ENCODE results near the gene TPO. TPM values are rescaled to one million over a fixed set of nuclear protein-coding genes. Genes with fewer than 3 reads are reported as not detected.

TPO gene
- total and polyA plus RNA-seq, 2 experiments from 2014 or later = 0.37 TPM; not detected in 1

DNA sequence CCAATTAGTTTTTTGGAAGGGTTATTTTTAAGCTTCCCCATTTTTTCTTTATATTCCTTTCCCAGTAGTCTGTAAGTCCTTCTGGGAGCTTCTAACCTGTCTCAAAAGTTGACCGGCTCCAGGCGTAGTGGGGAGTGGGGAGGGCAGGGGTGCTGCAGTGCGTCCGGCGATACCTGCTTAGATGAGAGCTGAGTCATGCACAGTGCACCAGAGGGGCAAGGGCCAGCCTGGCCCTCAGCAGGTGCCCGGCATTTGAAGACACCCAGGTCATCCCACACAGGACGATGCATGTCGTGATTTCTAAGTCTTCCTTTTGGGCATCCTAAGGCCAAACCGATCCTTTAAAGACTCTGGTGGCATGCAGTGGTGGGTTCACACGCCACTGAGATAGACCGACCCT is 73.4 kb downstream of the TPO start:
- no peak for DNase-seq (ENCODE audit: low spot score)
- TF ChIP-seq EZH2 (IDR thresholded peaks at IDR 0.05; ENCODE audit: borderline replicate concordance) (no peak), EZH2phosphoT487 (IDR thresholded peaks at IDR 0.05; ENCODE audit: low read depth, severe bottlenecking, unreplicated experiment) (no peak)
- TF ChIP-seq, protein P1, sequence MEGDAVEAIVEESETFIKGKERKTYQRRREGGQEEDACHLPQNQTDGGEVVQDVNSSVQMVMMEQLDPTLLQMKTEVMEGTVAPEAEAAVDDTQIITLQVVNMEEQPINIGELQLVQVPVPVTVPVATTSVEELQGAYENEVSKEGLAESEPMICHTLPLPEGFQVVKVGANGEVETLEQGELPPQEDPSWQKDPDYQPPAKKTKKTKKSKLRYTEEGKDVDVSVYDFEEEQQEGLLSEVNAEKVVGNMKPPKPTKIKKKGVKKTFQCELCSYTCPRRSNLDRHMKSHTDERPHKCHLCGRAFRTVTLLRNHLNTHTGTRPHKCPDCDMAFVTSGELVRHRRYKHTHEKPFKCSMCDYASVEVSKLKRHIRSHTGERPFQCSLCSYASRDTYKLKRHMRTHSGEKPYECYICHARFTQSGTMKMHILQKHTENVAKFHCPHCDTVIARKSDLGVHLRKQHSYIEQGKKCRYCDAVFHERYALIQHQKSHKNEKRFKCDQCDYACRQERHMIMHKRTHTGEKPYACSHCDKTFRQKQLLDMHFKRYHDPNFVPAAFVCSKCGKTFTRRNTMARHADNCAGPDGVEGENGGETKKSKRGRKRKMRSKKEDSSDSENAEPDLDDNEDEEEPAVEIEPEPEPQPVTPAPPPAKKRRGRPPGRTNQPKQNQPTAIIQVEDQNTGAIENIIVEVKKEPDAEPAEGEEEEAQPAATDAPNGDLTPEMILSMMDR (IDR thresholded peaks at IDR 0.05; ENCODE audit: poor library complexity) = no peak
- Histone ChIP-seq H3K9me3 (ENCODE audit: low read depth) (no peaks in the 10 kb centered on the region), H3K27ac (no peak overlapping the region), H3K79me2 (no peaks in the 10 kb centered on the region), H3K4me1 (ENCODE audit: insufficient read depth) (no peaks in the 10 kb centered on the region), H3K36me3 (replicated peaks; ENCODE audit: insufficient read depth, low read depth) (no peaks in the 10 kb centered on the region), H3K9me2 (replicated peaks; ENCODE audit: insufficient read depth) (no peaks in the 10 kb centered on the region), H4K20me1 (ENCODE audit: insufficient read depth, poor library complexity, severe bottlenecking) (no peaks in the 10 kb centered on the region), H2AFZ (no peak overlapping the region), H3K4me2 (no peak overlapping the region), H3K4me3 (no peak overlapping the region), H3K27me3 (no peaks in the 10 kb centered on the region)
- 96% methylated on average over 11 of the region's 11 CpGs for WGBS (ENCODE audit: low lambda C conversion rate, missing lambda C conversion rate)

- no peaks in the 10 kb centered on the region for H3K36me3 ChIP-seq (replicated peaks; ENCODE audit: insufficient read depth, low read depth)
- H4K20me1 ChIP-seq (ENCODE audit: insufficient read depth, poor library complexity, severe bottlenecking) = no peaks in the 10 kb centered on the region
- no peaks in the 10 kb centered on the region for H3K79me2 ChIP-seq
- H3K4me3 ChIP-seq = no peak overlapping the region
- no peak overlapping the region for H3K27ac ChIP-seq
- no peaks in the 10 kb centered on the region for H3K27me3 ChIP-seq
- no peak overlapping the region for H2AFZ ChIP-seq
- no peak overlapping the region for H3K4me2 ChIP-seq
- TF ChIP-seq EZH2 (IDR thresholded peaks at IDR 0.05; ENCODE audit: borderline replicate concordance) (no peak), EZH2phosphoT487 (IDR thresholded peaks at IDR 0.05; ENCODE audit: low read depth, severe bottlenecking, unreplicated experiment) (no peak)
- TF ChIP-seq, protein P1 (IDR thresholded peaks at IDR 0.05; ENCODE audit: poor library complexity) = no peak
- H3K9me3 ChIP-seq (ENCODE audit: low read depth) = no peaks in the 10 kb centered on the region
- H3K4me1 ChIP-seq (ENCODE audit: insufficient read depth) = no peaks in the 10 kb centered on the region
- DNase-seq (ENCODE audit: low spot score) = no peak
- WGBS (ENCODE audit: low lambda C conversion rate, missing lambda C conversion rate) = 73% methylated on average over 9 of the region's 9 CpGs
- no peaks in the 10 kb centered on the region for H3K9me2 ChIP-seq (replicated peaks; ENCODE audit: insufficient read depth)
Measured at GRCh38 chr2:1487758-1488157, 74.5 kb downstream of the TPO start.

GRCh38 chr2:1488181-1488671 is 75.0 kb downstream of the TPO start:
- DNase-seq (ENCODE audit: low spot score) = no peak
- no peaks in the 10 kb centered on the region for H4K20me1 ChIP-seq (ENCODE audit: insufficient read depth, poor library complexity, severe bottlenecking)
- no peaks in the 10 kb centered on the region for H3K9me3 ChIP-seq (ENCODE audit: low read depth)
- TF ChIP-seq EZH2phosphoT487 (IDR thresholded peaks at IDR 0.05; ENCODE audit: low read depth, severe bottlenecking, unreplicated experiment) (no peak), EZH2 (IDR thresholded peaks at IDR 0.05; ENCODE audit: borderline replicate concordance) (no peak)
- TF ChIP-seq, protein P1 (IDR thresholded peaks at IDR 0.05; ENCODE audit: poor library complexity) = no peak
- no peak overlapping the region for H3K27ac ChIP-seq
- H3K4me1 ChIP-seq (ENCODE audit: insufficient read depth) = no peaks in the 10 kb centered on the region
- no peak overlapping the region for H3K4me3 ChIP-seq
- no peak overlapping the region for H3K4me2 ChIP-seq
- H2AFZ ChIP-seq = no peak overlapping the region
- H3K27me3 ChIP-seq = no peaks in the 10 kb centered on the region
- WGBS (ENCODE audit: low lambda C conversion rate, missing lambda C conversion rate) = 81% methylated on average over 11 of the region's 11 CpGs
- no peaks in the 10 kb centered on the region for H3K36me3 ChIP-seq (replicated peaks; ENCODE audit: insufficient read depth, low read depth)
- H3K79me2 ChIP-seq = no peaks in the 10 kb centered on the region
- no peaks in the 10 kb centered on the region for H3K9me2 ChIP-seq (replicated peaks; ENCODE audit: insufficient read depth)

GRCh38 chr2:1488851-1489250 is 75.6 kb downstream of the TPO start:
- Histone ChIP-seq H3K9me2 (replicated peaks; ENCODE audit: insufficient read depth) (no peaks in the 10 kb centered on the region), H3K27me3 (no peaks in the 10 kb centered on the region), H4K20me1 (ENCODE audit: insufficient read depth, poor library complexity, severe bottlenecking) (no peaks in the 10 kb centered on the region), H3K4me1 (ENCODE audit: insufficient read depth) (no peaks in the 10 kb centered on the region), H3K4me3 (no peak overlapping the region), H2AFZ (no peak overlapping the region), H3K9me3 (ENCODE audit: low read depth) (no peaks in the 10 kb centered on the region), H3K79me2 (no peaks in the 10 kb centered on the region), H3K36me3 (replicated peaks; ENCODE audit: insufficient read depth, low read depth) (no peaks in the 10 kb centered on the region), H3K4me2 (no peak overlapping the region), H3K27ac (no peak overlapping the region)
- WGBS (ENCODE audit: low lambda C conversion rate, missing lambda C conversion rate) = 93% methylated on average over 6 of the region's 6 CpGs
- TF ChIP-seq, protein P1 (IDR thresholded peaks at IDR 0.05; ENCODE audit: poor library complexity) = no peak
- no peak for TF ChIP-seq EZH2 (IDR thresholded peaks at IDR 0.05; ENCODE audit: borderline replicate concordance)
- DNase-seq (ENCODE audit: low spot score) = no peak

Data from hepatocyte (in vitro differentiated cells).